GM12864 (cell line): ENCODE data around the gene PCDHA7.
A peak's percentile ranks its signal among the peaks of the same experiment; 100 is the strongest.
"Not testable (repeated sequence)": the region's sequence is repeated elsewhere in the genome, so short reads cannot be mapped to it uniquely, and the experiment has no call there.

Source experiments
- DNase-seq: peaks from one replicate; pipeline ENCODE4 v3.0.0-alpha.2; 2011; ENCODE audit warnings: low read depth
- H3K4me3 ChIP-seq: 2 replicates; pipeline ENCODE4 v1.5.1; 2011; ENCODE audit warnings: mild to moderate bottlenecking, low read depth, low read length, control low read depth
- CTCF ChIP-seq: IDR thresholded peaks from 2 replicates; pipeline ENCODE4 v1.5.1; 2011; ENCODE audit warnings: low read depth, mild to moderate bottlenecking, moderate library complexity, low read length, control low read depth, inconsistent platforms; ENCODE audit errors: missing control alignments

The PCDHA7 gene

GRCh38 chr5:140796718-140797095, 37.4 kb upstream of the PCDHA7 start:
- H3K4me3 ChIP-seq, result no peak overlapping the region
- no peak for DNase-seq
- no peak for TF ChIP-seq CTCF

- TF ChIP-seq CTCF, result no peak
- no peak within 1 kb of the TSS for H3K4me3 ChIP-seq
- DNase-seq, result no peak
These were observed 33.1 kb upstream of the PCDHA7 start, which contains the start of gene PCDHA3 for GRCh38 chr5:140800816-140801493. PCDHA3 (plus strand) TSS chr5:140801057.

- H3K4me3 ChIP-seq, result no peak overlapping the region
- TF ChIP-seq CTCF, result no peak
- DNase-seq, result no peak
These were observed 32.6 kb upstream of the PCDHA7 start for GRCh38 chr5:140801494-140801841.

GRCh38 chr5:140802381-140802780, 31.7 kb upstream of the PCDHA7 start:
- not testable (repeated sequence) for H3K4me3 ChIP-seq, DNase-seq

- TF ChIP-seq CTCF, result no peak
- no peak for DNase-seq
- H3K4me3 ChIP-seq, result no peak overlapping the region
These were observed 31.2 kb upstream of the PCDHA7 start for GRCh38 chr5:140802781-140803271.

- DNase-seq, result no peak
- H3K4me3 ChIP-seq, result no peak within 1 kb of the TSS
- TF ChIP-seq CTCF, result peak; percentile 27
These were observed 27.0 kb upstream of the PCDHA7 start, which contains the start of gene PCDHA4 for GRCh38 chr5:140806834-140807775. PCDHA4 (plus strand) TSS chr5:140807068.

GRCh38 chr5:140808241-140808888, 25.7 kb upstream of the PCDHA7 start:
- not testable (repeated sequence) for DNase-seq, H3K4me3 ChIP-seq
